Neuronal stem cell (in vitro differentiated cells): ENCODE measurements around the gene LMF2.

Experiments
- DNase-seq: peaks from one replicate; pipeline ENCODE4 v3.0.0-alpha.2; 2013; ENCODE audit warnings: low spot score
- H2AFZ ChIP-seq: one replicate; pipeline ENCODE4 v1.6.1; 2013; ENCODE audit warnings: mild to moderate bottlenecking, low read length, inconsistent platforms
- H2AK5ac ChIP-seq: 2 replicates; pipeline ENCODE4 v1.6.1; 2013; ENCODE audit warnings: low read depth, mild to moderate bottlenecking, inconsistent platforms, low read length, moderate library complexity, mixed read lengths
- H2BK120ac ChIP-seq: 2 replicates; pipeline ENCODE4 v1.6.1; 2013; ENCODE audit warnings: low read depth, mild to moderate bottlenecking, inconsistent platforms, low read length, moderate library complexity, mixed read lengths
- H2BK12ac ChIP-seq: one replicate; pipeline ENCODE4 v1.6.1; 2013; ENCODE audit warnings: low read length, inconsistent platforms
- H2BK15ac ChIP-seq: 2 replicates; pipeline ENCODE4 v1.6.1; 2013; ENCODE audit warnings: mild to moderate bottlenecking, low read length, inconsistent platforms, mixed read lengths
- H2BK5ac ChIP-seq: one replicate; pipeline ENCODE4 v1.6.1; 2013; ENCODE audit warnings: inconsistent platforms, mild to moderate bottlenecking, low read length, moderate library complexity
- H3K14ac ChIP-seq: one replicate; pipeline ENCODE4 v1.6.1; 2013; ENCODE audit warnings: low read length, inconsistent platforms
- H3K18ac ChIP-seq: 2 replicates; pipeline ENCODE4 v1.6.1; 2013; ENCODE audit warnings: low read length, inconsistent platforms
- H3K23ac ChIP-seq: 2 replicates; pipeline ENCODE4 v1.6.1; 2013; ENCODE audit warnings: low read depth, mild to moderate bottlenecking, mixed read lengths, low read length, inconsistent platforms; ENCODE audit not compliant: poor library complexity
- H3K27ac ChIP-seq: replicated peaks from 3 replicates; pipeline ENCODE4 v1.5.1; 2013; ENCODE audit warnings: low read length, inconsistent platforms
- H3K27me3 ChIP-seq, 3 experiments: 2 replicates each; pipeline ENCODE4 v1.6.1; 2013; ENCODE audit warnings: low read length in 3 of 3, mild to moderate bottlenecking in 2 of 3, inconsistent platforms in 1 of 3, low read depth in 1 of 3, mixed read lengths in 1 of 3, moderate library complexity in 1 of 3; ENCODE audit not compliant: control insufficient read depth in 3 of 3, insufficient read depth in 3 of 3
- H3K36me3 ChIP-seq, 2 donors: replicated peaks in 1 of 2; 2 replicates each; pipeline ENCODE4 v1.6.1; 2013; ENCODE audit warnings: low read length in 2 of 2; ENCODE audit not compliant: control insufficient read depth in 2 of 2, insufficient read depth in 2 of 2
- H3K4ac ChIP-seq: 2 replicates; pipeline ENCODE4 v1.6.1; 2013; ENCODE audit warnings: inconsistent platforms, mild to moderate bottlenecking, low read length, moderate library complexity
- H3K4me1 ChIP-seq, 2 donors: 1 replicate in 1 of 2; 2 replicates in 1 of 2; pipeline ENCODE4 v1.6.1; 2013; ENCODE audit warnings: low read length in 2 of 2, low read depth in 1 of 2; ENCODE audit not compliant: control insufficient read depth in 2 of 2, insufficient read depth in 1 of 2
- H3K4me2 ChIP-seq: one replicate; pipeline ENCODE4 v1.6.1; 2013; ENCODE audit warnings: mild to moderate bottlenecking, low read length, inconsistent platforms; ENCODE audit not compliant: insufficient read depth, poor library complexity, severe bottlenecking
- H3K4me3 ChIP-seq, 2 donors: 2 replicates each; pipeline ENCODE4 v1.5.1; 2013; ENCODE audit warnings: low read length in 2 of 2, mild to moderate bottlenecking in 2 of 2, inconsistent platforms in 1 of 2, moderate library complexity in 1 of 2
- H3K79me1 ChIP-seq: one replicate; pipeline ENCODE4 v1.6.1; 2013; ENCODE audit warnings: low read depth, mild to moderate bottlenecking, inconsistent platforms, low read length, moderate library complexity
- H3K9ac ChIP-seq: one replicate; pipeline ENCODE4 v1.6.1; 2013; ENCODE audit warnings: mild to moderate bottlenecking, low read depth, low read length, inconsistent platforms; ENCODE audit not compliant: poor library complexity
- H3K9me3 ChIP-seq, 2 donors: replicated peaks in 1 of 2; 2 replicates each; pipeline versions ENCODE3 to v1.6.1; 2013; ENCODE audit warnings: low read length in 2 of 2, mild to moderate bottlenecking in 2 of 2, inconsistent platforms in 1 of 2, low read depth in 1 of 2, mixed read lengths in 1 of 2, moderate library complexity in 1 of 2; ENCODE audit not compliant: control insufficient read depth in 2 of 2, insufficient read depth in 1 of 2
- H4K8ac ChIP-seq: one replicate; pipeline ENCODE4 v1.6.1; 2013; ENCODE audit warnings: low read depth, mild to moderate bottlenecking, inconsistent platforms, low read length, moderate library complexity
- H4K91ac ChIP-seq: one replicate; pipeline ENCODE4 v1.6.1; 2013; ENCODE audit warnings: low read length, low read depth, mild to moderate bottlenecking, inconsistent platforms; ENCODE audit not compliant: poor library complexity
- WGBS, 2 donors: extraction: QIAGEN DNeasy Blood & Tissue Kit; methylation state at CpG; one replicate each; pipeline ENCODE4 v1.1.7; 2013; ENCODE audit warnings: missing lambda C conversion rate in 2 of 2, mixed read lengths in 1 of 2; ENCODE audit not compliant: insufficient read length in 2 of 2, insufficient replicate concordance in 1 of 2; ENCODE audit errors: extremely low coverage in 2 of 2; 5-methylcytosine and 5-hydroxymethylcytosine counted together

LMF2 gene

DNA sequence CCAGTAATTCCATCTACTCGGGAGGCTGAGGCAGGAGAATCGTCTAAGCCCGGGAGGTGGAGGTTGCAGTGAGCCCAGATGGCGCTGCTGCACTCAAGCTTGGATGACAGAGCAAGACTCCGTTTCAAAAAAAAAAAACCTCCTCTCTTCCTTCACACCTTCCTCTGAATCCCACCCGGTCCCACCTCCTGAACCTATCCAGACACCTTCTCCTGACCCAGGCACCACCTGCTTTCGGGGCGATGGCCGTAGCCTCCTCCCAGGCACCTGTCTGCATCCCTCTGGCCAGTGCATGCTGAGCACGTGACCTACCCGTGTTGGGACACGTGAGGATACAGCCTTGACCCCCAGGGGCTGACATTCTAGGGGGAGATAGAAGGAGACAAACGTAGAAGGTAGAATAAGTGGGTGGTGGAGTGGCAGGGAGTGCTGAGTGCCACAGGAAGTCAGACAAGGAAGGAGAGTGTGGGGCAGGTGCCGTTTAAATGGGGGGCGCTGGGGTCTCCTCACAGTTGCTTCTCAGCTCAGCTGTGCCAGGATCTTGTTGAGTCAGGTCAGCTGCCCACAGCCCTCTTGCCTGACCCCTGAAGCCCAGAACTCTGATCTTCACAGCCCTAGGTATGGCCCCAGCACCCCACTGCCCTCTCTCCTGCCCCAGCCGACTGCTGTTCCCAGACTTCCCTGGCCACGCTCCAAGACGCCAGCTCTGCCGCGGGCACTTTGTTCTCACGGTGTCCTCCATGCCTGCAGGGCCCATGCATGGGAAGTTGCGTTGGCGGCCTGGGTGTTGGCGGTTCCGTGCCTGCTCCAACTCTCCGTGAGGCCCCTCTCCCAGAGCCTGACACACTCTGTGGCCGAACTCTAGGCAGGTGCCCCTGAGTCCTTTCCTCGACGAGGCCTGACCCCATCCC is 22.0 kb downstream of the LMF2 start:
- Histone ChIP-seq H3K14ac (no peak overlapping the region), H3K79me1 (peaks cover 4% of the 10 kb centered on the region), H2AFZ (no peak overlapping the region), H3K23ac (no peak overlapping the region), H2BK12ac (no peak overlapping the region), H3K18ac (peak overlapping the region; percentile 53), H2BK15ac (no peak overlapping the region), H3K9ac (peak overlapping the region; percentile 30), H3K9me3 (no peaks in the 10 kb centered on the region), H3K4me1 (peaks cover 0 to 2% of the 10 kb centered on the region in 2 donors), H3K27ac (no peak overlapping the region), H4K8ac (no peak overlapping the region), H4K91ac (no peak overlapping the region), H3K4ac (no peak overlapping the region), H3K4me2 (no peak overlapping the region), H3K27me3 (peaks cover 0 to 64% (median 7%) of the 10 kb centered on the region in 3 experiments), H2BK120ac (no peak overlapping the region), H2AK5ac (peak overlapping the region; percentile 74), H3K36me3 (no peaks in the 10 kb centered on the region), H3K4me3 (no peak overlapping the region), H2BK5ac (no peak overlapping the region)
- DNase-seq = no peak
- no CpG with 5 or more reads among the region's 29 CpGs for WGBS, 2 donors

DNA sequence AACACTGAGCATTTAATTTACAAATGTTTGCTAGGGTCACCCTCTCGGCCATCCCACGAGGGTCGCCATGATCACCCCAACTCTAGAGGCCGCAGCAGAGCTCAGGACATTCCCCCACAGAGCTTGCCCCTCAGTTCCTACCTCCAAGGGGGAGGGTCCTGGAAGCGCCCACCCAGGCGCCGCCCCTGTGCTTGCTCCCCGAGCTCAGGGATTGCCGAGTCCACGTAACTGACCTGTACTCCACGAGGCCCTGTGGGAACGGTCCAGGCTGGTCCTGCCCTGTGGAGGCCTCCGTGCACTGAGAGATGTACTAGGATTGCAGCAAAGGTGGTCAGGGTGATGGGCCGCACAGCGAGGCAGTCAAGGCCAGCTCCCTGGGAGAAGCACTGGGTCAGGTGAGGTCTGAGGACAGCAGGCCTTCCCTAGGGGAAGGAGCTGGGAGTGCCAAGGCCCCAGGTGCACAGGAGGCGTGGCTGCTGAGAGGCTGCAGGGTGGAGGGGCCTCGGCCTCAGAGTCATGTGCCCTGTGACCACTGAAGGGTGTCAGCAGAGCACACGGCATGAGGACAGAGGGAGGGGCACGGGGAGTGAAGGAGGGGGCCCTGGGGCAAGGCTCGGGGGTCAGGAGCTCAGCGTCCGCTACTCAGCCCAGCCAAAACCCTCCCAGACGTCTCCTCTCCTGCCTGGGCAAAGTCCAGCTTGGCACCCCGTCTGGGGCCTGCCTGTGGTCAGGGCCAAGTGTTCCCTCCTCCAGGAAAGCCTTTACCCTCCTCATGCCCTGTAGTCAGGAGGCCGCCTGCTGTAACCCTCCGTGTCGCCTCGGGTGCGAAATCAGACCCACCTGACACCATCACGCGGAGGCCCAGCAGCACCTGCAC is 23.3 kb downstream of the LMF2 start:
- peak overlapping the region; percentile 28 for H3K18ac ChIP-seq
- H2AK5ac ChIP-seq = peak overlapping the region; percentile 81
- H3K4me3 ChIP-seq = peak overlapping the region in 1 of 2 donors; percentile 40
- peaks cover 3 to 75% (median 16%) of the 10 kb centered on the region in 3 experiments for H3K27me3 ChIP-seq
- H2BK12ac ChIP-seq = peak overlapping the region; percentile 73
- H2BK15ac ChIP-seq = no peak overlapping the region
- no peak overlapping the region for H3K14ac ChIP-seq
- no CpG with 5 or more reads among the region's 31 CpGs for WGBS, 2 donors
- H4K91ac ChIP-seq = no peak overlapping the region
- no peaks in the 10 kb centered on the region for H3K36me3 ChIP-seq
- peaks cover 0 to 4% of the 10 kb centered on the region in 2 donors for H3K9me3 ChIP-seq
- peak overlapping the region; percentile 65 for H3K23ac ChIP-seq
- H4K8ac ChIP-seq = no peak overlapping the region
- H2AFZ ChIP-seq = no peak overlapping the region
- H3K4ac ChIP-seq = no peak overlapping the region
- H3K27ac ChIP-seq = no peak overlapping the region
- H2BK120ac ChIP-seq = no peak overlapping the region
- peak overlapping the region; percentile 50 for H3K9ac ChIP-seq
- peaks cover 0 to 2% of the 10 kb centered on the region in 2 donors for H3K4me1 ChIP-seq
- peaks cover 4% of the 10 kb centered on the region for H3K79me1 ChIP-seq
- no peak overlapping the region for H3K4me2 ChIP-seq
- no peak overlapping the region for H2BK5ac ChIP-seq
- DNase-seq = no peak

DNA sequence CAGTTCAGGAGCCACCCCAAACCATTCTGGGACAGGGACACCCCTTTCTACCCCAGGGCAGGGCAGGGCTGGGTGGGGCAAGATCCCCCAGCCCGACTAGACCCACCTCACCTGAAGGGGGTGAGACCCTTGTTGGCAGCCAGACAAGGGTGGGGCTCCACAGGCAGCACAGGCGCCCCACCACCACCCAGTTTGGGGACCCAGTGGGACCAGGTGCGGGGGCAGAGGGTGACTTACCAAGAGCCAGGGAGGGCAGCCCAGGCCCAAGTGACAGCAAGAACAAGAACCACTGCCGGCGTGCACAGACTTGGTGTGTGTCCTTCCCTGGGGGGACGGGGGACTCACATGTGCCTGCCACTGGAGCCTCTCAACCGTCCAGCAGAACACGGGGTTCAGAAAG is 23.9 kb downstream of the LMF2 start:
- Histone ChIP-seq H2BK15ac (no peak overlapping the region), H3K9ac (no peak overlapping the region), H4K8ac (no peak overlapping the region), H3K4me3 (no peak overlapping the region), H3K23ac (no peak overlapping the region), H2AK5ac (peak overlapping the region; percentile 81), H3K14ac (no peak overlapping the region), H2BK12ac (no peak overlapping the region), H3K4me2 (no peak overlapping the region), H2AFZ (no peak overlapping the region), H3K4ac (no peak overlapping the region), H3K9me3 (peaks cover 1 to 4% of the 10 kb centered on the region in 2 donors), H2BK5ac (no peak overlapping the region), H3K4me1 (peaks cover 0 to 2% of the 10 kb centered on the region in 2 donors), H3K27me3 (peaks cover 3 to 79% (median 16%) of the 10 kb centered on the region in 3 experiments), H4K91ac (no peak overlapping the region), H3K18ac (no peak overlapping the region), H2BK120ac (no peak overlapping the region), H3K27ac (no peak overlapping the region), H3K36me3 (no peaks in the 10 kb centered on the region), H3K79me1 (peaks cover 4% of the 10 kb centered on the region)
- no CpG with 5 or more reads among the region's 8 CpGs for WGBS, 2 donors
- no peak for DNase-seq
